ENCODE measurements around the gene PARP1.

- TF ChIP-seq POU2F2 (IDR thresholded peaks at IDR 0.05; ENCODE audit: low read depth, low read length) (no peak), POLR2A (IDR thresholded peaks at IDR 0.05; ENCODE audit: low read depth, low read length) (no peak), POLR2AphosphoS5 (IDR thresholded peaks at IDR 0.05; ENCODE audit: low read depth, low read length) (no peak), TAF1 (IDR thresholded peaks at IDR 0.05; ENCODE audit: low read depth, low read length) (no peak), SPI1 (IDR thresholded peaks at IDR 0.05; ENCODE audit: low read depth, low read length) (no peak), PAX5 (IDR thresholded peaks at IDR 0.05; ENCODE audit: insufficient read depth, low read length, severe bottlenecking) (no peak)
Measured at GRCh38 chr1:226402739-226403165, 5.1 kb downstream of the PARP1 start.

All from GM12891 (cell line).